Measurements from ENCODE around the gene PLEKHG5. TPM values are rescaled to one million over a fixed set of nuclear protein-coding genes. Genes with fewer than 3 reads are reported as not detected.

The PLEKHG5 gene
- polyA plus RNA-seq, 2 of the 4 experiments (the other 2 are of a cell fraction) = 0.84 to 3.1 TPM

DNA sequence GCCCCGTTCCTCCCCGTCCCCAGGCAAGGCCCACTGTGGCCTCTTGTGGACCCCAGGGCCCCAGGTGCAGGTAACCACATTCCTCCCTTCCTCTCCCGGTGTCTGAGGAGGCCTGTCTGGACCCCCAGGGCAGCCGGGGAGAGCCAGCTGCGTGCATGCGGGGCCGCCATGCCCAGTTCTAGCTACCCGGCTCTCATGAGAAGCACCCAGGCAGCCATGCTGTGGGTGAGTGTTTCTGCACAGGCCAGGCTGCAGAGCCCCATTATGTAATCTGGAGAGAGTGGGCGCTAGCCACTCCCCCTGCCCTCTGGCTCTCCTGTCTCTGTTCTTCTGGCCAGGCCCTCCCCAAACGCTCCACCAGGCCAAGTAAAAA lies 18.4 kb upstream of the PLEKHG5 start:
- Histone ChIP-seq H3K27ac (no peak overlapping the region), H3K4me2 (no peak overlapping the region), H3K9me3 (no peaks in the 10 kb centered on the region), H3K4me1 (no peaks in the 10 kb centered on the region), H3K4me3 (no peak overlapping the region)
- ATAC-seq = no peak
- DNase-seq (ENCODE audit: low read depth in 1 of 2, low spot score in 1 of 2) = no peak
- ChIA-PET POLR2A (no interaction called here), CTCF (no interaction called here)
- FAIRE-seq = no peak
- no peak for TF ChIP-seq CEBPB (IDR thresholded peaks at IDR 0.05)
- no peak for TF ChIP-seq ZFP36 (IDR thresholded peaks at IDR 0.05; ENCODE audit: borderline replicate concordance, partially characterized antibody)
- TF ChIP-seq FOXS1 (CRISPR knock-in tag; IDR thresholded peaks at IDR 0.05) = no peak
- no peak for TF ChIP-seq FOSB (CRISPR knock-in tag; IDR thresholded peaks at IDR 0.05)
- no peak for TF ChIP-seq MAZ (IDR thresholded peaks at IDR 0.05; ENCODE audit: borderline replicate concordance, low read depth, low read length)
- no peak for TF ChIP-seq CHD2 (IDR thresholded peaks at IDR 0.05; ENCODE audit: low read length, partially characterized antibody)
- no peak for TF ChIP-seq TFCP2L1 (CRISPR knock-in tag; IDR thresholded peaks at IDR 0.05)
- no peak for TF ChIP-seq HOXB13 (CRISPR knock-in tag; IDR thresholded peaks at IDR 0.05; ENCODE audit: low read depth)
- TF ChIP-seq, protein P1, sequence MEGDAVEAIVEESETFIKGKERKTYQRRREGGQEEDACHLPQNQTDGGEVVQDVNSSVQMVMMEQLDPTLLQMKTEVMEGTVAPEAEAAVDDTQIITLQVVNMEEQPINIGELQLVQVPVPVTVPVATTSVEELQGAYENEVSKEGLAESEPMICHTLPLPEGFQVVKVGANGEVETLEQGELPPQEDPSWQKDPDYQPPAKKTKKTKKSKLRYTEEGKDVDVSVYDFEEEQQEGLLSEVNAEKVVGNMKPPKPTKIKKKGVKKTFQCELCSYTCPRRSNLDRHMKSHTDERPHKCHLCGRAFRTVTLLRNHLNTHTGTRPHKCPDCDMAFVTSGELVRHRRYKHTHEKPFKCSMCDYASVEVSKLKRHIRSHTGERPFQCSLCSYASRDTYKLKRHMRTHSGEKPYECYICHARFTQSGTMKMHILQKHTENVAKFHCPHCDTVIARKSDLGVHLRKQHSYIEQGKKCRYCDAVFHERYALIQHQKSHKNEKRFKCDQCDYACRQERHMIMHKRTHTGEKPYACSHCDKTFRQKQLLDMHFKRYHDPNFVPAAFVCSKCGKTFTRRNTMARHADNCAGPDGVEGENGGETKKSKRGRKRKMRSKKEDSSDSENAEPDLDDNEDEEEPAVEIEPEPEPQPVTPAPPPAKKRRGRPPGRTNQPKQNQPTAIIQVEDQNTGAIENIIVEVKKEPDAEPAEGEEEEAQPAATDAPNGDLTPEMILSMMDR (IDR thresholded peaks at IDR 0.05) = no peak
- no peak for TF ChIP-seq ESRRA (IDR thresholded peaks at IDR 0.05; ENCODE audit: borderline replicate concordance, low read length)
- TF ChIP-seq EHMT2 (IDR thresholded peaks at IDR 0.05; ENCODE audit: low read depth) = no peak
- TF ChIP-seq, protein P2, sequence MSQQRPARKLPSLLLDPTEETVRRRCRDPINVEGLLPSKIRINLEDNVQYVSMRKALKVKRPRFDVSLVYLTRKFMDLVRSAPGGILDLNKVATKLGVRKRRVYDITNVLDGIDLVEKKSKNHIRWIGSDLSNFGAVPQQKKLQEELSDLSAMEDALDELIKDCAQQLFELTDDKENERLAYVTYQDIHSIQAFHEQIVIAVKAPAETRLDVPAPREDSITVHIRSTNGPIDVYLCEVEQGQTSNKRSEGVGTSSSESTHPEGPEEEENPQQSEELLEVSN (IDR thresholded peaks at IDR 0.05; ENCODE audit: borderline replicate concordance, low read depth) = no peak
- TF ChIP-seq KDM1A (IDR thresholded peaks at IDR 0.05; ENCODE audit: low read depth) = no peak
- TF ChIP-seq SREBF2 (IDR thresholded peaks at IDR 0.05) = no peak
- TF ChIP-seq ZNF302 (CRISPR knock-in tag; IDR thresholded peaks at IDR 0.05) = no peak
- no peak for TF ChIP-seq SMC3 (IDR thresholded peaks at IDR 0.05)
- no peak for TF ChIP-seq RARB (CRISPR knock-in tag; IDR thresholded peaks at IDR 0.05)
- TF ChIP-seq, protein P3, sequence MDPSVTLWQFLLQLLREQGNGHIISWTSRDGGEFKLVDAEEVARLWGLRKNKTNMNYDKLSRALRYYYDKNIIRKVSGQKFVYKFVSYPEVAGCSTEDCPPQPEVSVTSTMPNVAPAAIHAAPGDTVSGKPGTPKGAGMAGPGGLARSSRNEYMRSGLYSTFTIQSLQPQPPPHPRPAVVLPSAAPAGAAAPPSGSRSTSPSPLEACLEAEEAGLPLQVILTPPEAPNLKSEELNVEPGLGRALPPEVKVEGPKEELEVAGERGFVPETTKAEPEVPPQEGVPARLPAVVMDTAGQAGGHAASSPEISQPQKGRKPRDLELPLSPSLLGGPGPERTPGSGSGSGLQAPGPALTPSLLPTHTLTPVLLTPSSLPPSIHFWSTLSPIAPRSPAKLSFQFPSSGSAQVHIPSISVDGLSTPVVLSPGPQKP (IDR thresholded peaks at IDR 0.05; ENCODE audit: low read depth, low read length) = no peak
- WGBS (ENCODE audit: missing lambda C conversion rate) = 81% methylated on average over 9 of the region's 10 CpGs

DNA sequence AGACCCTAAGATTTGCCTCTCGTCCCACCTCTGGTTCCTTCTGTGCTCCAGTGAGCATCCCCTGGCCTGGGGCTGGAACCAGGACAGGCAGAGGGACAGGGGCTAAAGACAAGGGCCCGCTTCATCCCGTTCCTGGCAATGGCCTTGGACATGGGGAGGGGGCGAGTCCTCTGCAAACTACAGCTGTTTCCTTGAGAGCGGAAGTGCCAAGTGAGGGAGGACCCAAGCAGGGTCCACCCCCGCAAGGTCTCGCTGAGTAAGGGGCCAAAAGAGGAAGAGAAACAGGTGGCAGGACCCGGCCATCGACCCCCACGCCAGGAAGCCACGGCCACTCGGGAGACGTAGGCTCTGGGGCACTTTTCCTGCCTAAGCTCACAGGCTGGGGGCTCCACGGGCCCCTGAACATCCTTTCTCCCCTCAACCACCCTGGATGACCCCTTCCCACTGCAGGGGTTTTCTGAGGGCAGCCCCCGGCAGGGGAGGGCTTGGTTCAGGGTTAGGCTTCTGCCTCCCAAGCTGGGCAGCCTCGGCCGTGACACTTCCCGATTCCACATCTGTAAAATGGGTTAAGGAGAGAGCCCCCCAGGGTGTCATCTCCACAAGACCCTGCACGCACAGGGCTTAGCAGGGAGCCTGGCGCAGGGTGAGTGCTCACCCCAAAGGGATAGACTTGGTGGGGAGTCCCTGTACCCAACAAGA lies 17.9 kb upstream of the PLEKHG5 start:
- no peaks in the 10 kb centered on the region for H3K4me1 ChIP-seq
- ATAC-seq (no peak), FAIRE-seq (no peak), DNase-seq (ENCODE audit: low read depth in 1 of 2, low spot score in 1 of 2) (no peak)
- WGBS (ENCODE audit: missing lambda C conversion rate) = 85% methylated on average over 18 of the region's 20 CpGs
- H3K9me3 ChIP-seq = no peaks in the 10 kb centered on the region
- no peak overlapping the region for H3K4me2 ChIP-seq
- CTCF ChIA-PET = interaction anchor here (1.4 to 1.5 kb wide), 2 partner anchors 14 to 20 kb away, joined by 3 to 6 read pairs; no protein-coding TSS in a partner anchor
- no peak overlapping the region for H3K4me3 ChIP-seq
- H3K27ac ChIP-seq = no peak overlapping the region
- TF ChIP-seq, protein P2 (IDR thresholded peaks at IDR 0.05; ENCODE audit: borderline replicate concordance, low read depth) = no peak
- TF ChIP-seq HOXB5 (CRISPR knock-in tag; IDR thresholded peaks at IDR 0.05) (no peak), POLR2A (IDR thresholded peaks at IDR 0.05; ENCODE audit: low read length) (no peak), KDM5A (IDR thresholded peaks at IDR 0.05) (no peak)
- POLR2A ChIA-PET = no interaction called here
